Activated naive CD4-positive, alpha-beta T cell treated with Interleukin-2 at 50 U/mL for 16 hours (primary cell): ENCODE results near the gene TNNI3K.

Experiments used
- DNase-seq: peaks from one replicate; pipeline ENCODE4 v3.0.0-alpha.2; 2020

The TNNI3K gene

DNA sequence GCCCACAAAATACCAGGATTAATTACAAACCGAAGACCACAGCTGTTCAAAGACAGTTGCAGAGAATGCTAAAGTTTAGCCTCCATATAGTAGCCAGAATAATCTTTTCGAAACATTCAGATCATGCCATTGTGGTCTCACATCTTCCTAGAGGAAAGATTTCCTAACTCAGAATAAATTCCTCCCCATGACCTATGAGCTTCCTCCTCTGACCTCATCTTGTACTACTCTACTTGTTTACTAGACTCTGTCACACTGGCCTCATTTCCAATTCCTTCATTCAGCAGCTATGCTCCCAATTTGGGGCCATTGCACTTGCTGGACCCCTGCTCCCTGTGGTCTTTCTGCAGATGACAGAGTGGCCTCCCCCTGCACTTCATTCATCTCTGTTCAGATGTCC is 349.0 kb downstream of the TNNI3K start:
- DNase-seq: no peak

DNA sequence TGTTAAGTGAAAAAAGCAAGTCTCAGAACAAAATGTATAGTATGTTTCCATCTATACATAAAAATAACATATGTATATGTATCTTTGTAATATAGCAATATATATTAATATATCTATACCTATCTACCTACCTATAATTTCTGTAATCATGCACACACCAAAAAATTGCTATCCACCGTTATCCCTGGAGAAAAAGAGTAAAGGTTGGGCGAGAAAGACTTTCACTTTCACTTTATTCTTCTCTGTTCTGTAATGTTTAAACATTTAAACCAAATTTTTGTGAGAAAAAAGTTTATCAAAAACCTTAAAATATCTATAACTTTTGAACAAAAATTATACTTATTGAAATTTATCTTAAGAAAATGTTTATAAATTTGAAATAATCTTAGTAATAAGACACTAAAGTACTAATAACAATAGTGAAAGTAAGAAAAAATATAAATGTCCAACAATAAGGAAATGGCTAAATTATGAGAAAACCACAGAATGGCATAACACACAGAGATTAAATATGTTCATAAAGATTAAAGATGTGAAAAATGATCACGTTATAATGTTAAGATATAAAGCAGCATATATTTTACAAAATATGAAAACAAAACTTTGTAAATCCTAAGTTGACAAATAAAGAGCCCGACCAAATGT is 351.2 kb downstream of the TNNI3K start:
- no peak for DNase-seq

DNA sequence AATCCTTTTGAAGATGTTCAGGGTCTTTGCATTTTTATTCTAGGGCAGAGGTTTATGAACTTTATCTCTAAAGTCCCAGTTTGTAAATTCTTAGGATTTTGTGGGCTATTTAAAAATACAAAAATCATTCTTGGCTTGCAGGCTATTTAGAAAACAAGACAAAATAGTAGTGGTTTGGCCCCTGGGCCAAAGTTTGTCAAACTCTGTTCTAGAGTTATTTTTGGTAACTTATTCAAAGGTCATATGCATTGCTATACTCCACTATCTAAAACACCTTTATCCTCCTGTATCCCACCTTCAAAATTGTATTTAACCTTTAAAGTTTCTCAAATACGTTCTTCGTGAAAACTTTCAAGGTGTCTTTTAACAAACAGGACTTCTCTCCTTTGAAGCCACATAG is 352.7 kb downstream of the TNNI3K start:
- DNase-seq: no peak

DNA sequence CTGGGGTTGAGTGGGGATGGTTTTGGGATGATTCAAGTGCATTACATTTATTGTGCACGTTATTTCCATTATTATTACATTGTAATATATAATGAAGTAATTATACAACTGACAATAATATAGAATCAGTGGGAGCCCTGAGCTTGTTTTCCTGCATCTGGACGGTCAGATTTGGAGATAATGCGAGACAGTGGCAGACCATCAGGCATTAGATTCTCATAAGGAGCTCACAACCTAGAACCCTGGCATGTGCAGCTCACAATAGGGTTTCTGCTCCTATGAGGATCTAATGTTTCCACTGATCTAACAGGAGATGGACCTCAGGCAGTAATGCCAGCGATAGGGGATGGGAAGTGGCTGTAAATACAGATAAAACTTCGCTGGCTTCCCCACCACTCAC is 355.1 kb downstream of the TNNI3K start:
- DNase-seq: no peak

DNA sequence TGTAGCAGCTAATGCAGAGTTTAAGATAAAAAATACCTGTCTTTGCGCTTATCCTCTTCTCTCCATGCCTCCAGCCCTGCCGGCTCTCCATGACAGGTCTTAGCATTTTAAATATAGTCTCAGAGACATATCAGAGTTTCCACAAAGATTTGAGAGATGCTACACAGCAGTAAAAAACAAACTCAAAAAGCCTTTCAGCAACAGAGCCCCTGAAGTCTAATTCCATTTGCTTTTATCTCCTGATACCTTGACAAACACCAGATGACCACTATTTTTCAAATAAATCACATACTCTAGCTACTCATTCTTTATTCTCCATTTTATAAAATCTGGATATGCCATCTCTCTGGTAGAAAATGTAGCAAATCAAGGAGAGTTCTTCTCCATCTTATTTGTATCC is 356.8 kb downstream of the TNNI3K start:
- no peak for DNase-seq

DNA sequence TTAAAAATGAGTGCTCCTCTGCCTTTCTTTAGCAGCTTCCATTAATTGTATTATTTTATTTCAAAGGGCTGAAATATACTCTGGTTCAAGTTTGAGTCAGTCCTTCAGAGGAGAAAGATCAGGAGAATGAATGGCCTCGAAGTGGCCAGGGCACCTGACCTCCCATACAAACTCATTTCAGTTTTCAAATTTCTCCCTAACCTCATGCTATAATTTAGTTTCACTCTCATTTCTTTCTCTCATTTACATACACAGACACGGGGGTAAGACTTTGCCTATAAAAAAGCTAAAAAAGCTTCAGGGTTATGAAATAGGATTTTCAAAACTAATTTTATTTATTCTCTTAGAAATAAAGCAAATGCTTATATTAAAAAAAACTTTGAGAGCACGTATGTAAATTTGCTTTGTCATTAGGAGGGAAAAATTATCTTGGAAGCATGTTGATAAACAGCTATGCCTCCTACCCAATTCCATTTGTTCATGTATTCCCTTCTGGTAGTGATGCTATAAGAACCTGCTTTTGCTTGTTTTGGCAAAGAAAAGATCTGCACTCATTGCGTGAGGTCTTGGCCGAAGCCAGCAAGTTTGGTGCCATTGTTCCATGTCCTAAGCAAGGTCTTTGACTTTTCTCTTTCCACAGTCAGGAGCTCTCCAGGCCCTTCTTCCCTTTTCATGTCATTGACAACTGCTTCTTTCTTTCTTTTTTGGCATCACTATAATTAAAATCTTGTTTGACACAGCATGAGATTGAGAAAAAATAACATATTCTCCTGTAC is 357.6 kb downstream of the TNNI3K start:
- no peak for DNase-seq
